B cell (primary cell): Measurements from ENCODE around the gene SLC30A1. TPM values are rescaled to one million over a fixed set of nuclear protein-coding genes. Genes with fewer than 3 reads are reported as not detected.

Experiments
- ATAC-seq: fragments of 200-7000 bp; cut with Tn5 transposase; one replicate; pipeline ENCODE4 v1.10.0; 2021; ENCODE audit warnings: low read depth, mild to moderate bottlenecking, moderate number of reproducible peaks, moderate library complexity
- CTCF ChIA-PET: fragments of 350-600 bp; sonication (Branson Sonifier 250); formaldehyde crosslinking; loops from one replicate; lab custom pipeline; 2021; ENCODE audit warnings: antibody characterized with exemption, inconsistent platforms; lab: Charles Lee
- POLR2A ChIA-PET: fragments of 350-600 bp; sonication (Branson Sonifier 250); formaldehyde crosslinking; loops from one replicate; lab custom pipeline; 2021; ENCODE audit warnings: antibody characterized with exemption; lab: Charles Lee
- DNase-seq: peaks from one replicate; pipeline ENCODE4 v3.0.0; 2013
- H2AFZ ChIP-seq: 2 replicates; pipeline ENCODE4 v1.6.1; 2012; ENCODE audit warnings: mild to moderate bottlenecking, low read depth, low read length; ENCODE audit not compliant: insufficient read depth, poor library complexity, severe bottlenecking
- H3K27ac ChIP-seq, 2 donors: 1 replicate in 1 of 2; 2 replicates in 1 of 2; pipeline ENCODE4 v1.5.1; 2012 to 2013; ENCODE audit warnings: low read length in 2 of 2, mild to moderate bottlenecking in 2 of 2, moderate library complexity in 1 of 2
- H3K27me3 ChIP-seq, 4 experiments: fragments of 200-600 bp in 1 of 4; sonication (generic) in 1 of 4; replicated peaks in 1 of 4; 1 replicate in 2 of 4; 2 replicates in 2 of 4; pipeline versions ENCODE4 v1.6.1 to v1.7.0; 2013 to 2016; ENCODE audit warnings: low read length in 3 of 4, mild to moderate bottlenecking in 2 of 4, mixed read lengths in 1 of 4, moderate library complexity in 1 of 4; ENCODE audit not compliant: insufficient read depth in 4 of 4, control insufficient read depth in 3 of 4; ENCODE audit errors: control extremely low read depth in 1 of 4
- H3K36me3 ChIP-seq, 2 experiments: replicated peaks in 1 of 2; 1 replicate in 1 of 2; 2 replicates in 1 of 2; pipeline versions ENCODE4 v1.6.1 to v1.7.1; 2013; ENCODE audit warnings: low read length in 1 of 2; ENCODE audit not compliant: insufficient read depth in 2 of 2, control insufficient read depth in 1 of 2; ENCODE audit errors: control extremely low read depth in 1 of 2, extremely low read depth in 1 of 2
- H3K4me1 ChIP-seq, 2 donors: fragments of 200-600 bp in 1 of 2; sonication (generic) in 1 of 2; 1 replicate in 1 of 2; 2 replicates in 1 of 2; pipeline versions ENCODE4 v1.5.1 to v1.6.1; 2013 to 2017; ENCODE audit warnings: low read length in 2 of 2; ENCODE audit not compliant: control insufficient read depth in 2 of 2, insufficient read depth in 2 of 2
- H3K4me2 ChIP-seq: replicated peaks from 2 replicates; pipeline ENCODE3; 2012; ENCODE audit warnings: mild to moderate bottlenecking, low read depth, low read length; ENCODE audit not compliant: poor library complexity, severe bottlenecking
- H3K4me3 ChIP-seq, 5 experiments: fragments of 200-600 bp in 1 of 5; sonication (generic) in 1 of 5; 1 replicate in 3 of 5; 2 replicates in 2 of 5; pipeline versions ENCODE4 v1.5.1 to v1.7.0; 2011 to 2016; ENCODE audit warnings: low read length in 4 of 5, mild to moderate bottlenecking in 4 of 5, low read depth in 2 of 5, control low read depth in 1 of 5, moderate library complexity in 1 of 5; ENCODE audit not compliant: insufficient read depth in 1 of 5; ENCODE audit errors: control extremely low read depth in 1 of 5, extremely low read depth in 1 of 5
- H3K79me2 ChIP-seq: fragments of 200-600 bp; sonication (generic); one replicate; pipeline ENCODE4 v1.6.0; 2016; ENCODE audit warnings: low read length; ENCODE audit not compliant: control insufficient read depth, insufficient read depth
- H3K9ac ChIP-seq: fragments of 200-600 bp; sonication (generic); 2 replicates; pipeline ENCODE4 v1.6.1; 2017; ENCODE audit warnings: mild to moderate bottlenecking, low read length, moderate library complexity
- H3K9me3 ChIP-seq, 3 donors: one replicate each; pipeline versions ENCODE4 v1.6.1 to v1.7.1; 2013; ENCODE audit warnings: low read length in 2 of 3; ENCODE audit not compliant: control insufficient read depth in 2 of 3, insufficient read depth in 1 of 3; ENCODE audit errors: control extremely low read depth in 1 of 3
- H4K20me1 ChIP-seq: 2 replicates; pipeline ENCODE4 v1.6.0; 2012; ENCODE audit warnings: mild to moderate bottlenecking, low read length; ENCODE audit not compliant: insufficient read depth, control insufficient read depth, poor library complexity, severe bottlenecking
- H3K27ac Mint-ChIP-seq: one replicate; pipeline ENCODE4 v1.8.0; 2021; ENCODE audit warnings: mixed read lengths
- H3K27me3 Mint-ChIP-seq: one replicate; pipeline ENCODE4 v1.8.0; 2021; ENCODE audit warnings: mixed read lengths
- H3K4me1 Mint-ChIP-seq: one replicate; pipeline ENCODE4 v1.8.0; 2021; ENCODE audit warnings: mixed read lengths
- H3K4me3 Mint-ChIP-seq: one replicate; pipeline ENCODE4 v1.8.0; 2021; ENCODE audit warnings: mixed read lengths
- H3K9me3 Mint-ChIP-seq: one replicate; pipeline ENCODE4 v1.8.0; 2022; ENCODE audit warnings: mixed read lengths; ENCODE audit not compliant: insufficient read depth
- EZH2 ChIP-seq: IDR thresholded peaks from 2 replicates; pipeline ENCODE4 v1.6.1; 2012; ENCODE audit warnings: borderline replicate concordance, low read depth, mild to moderate bottlenecking, moderate library complexity, low read length; ENCODE audit not compliant: insufficient read depth, poor library complexity, severe bottlenecking
- WGBS: methylation state at CpG from one replicate; pipeline ENCODE4 v1.1.5; 2013; ENCODE audit warnings: missing lambda C conversion rate; ENCODE audit not compliant: insufficient coverage; 5-methylcytosine and 5-hydroxymethylcytosine counted together
- intact Hi-C: fragments of 100-400 bp; cut with micrococcal nuclease; formaldehyde crosslinking; loops from one replicate; pipeline ENCODE4 v1.10.0; 2022
- polyA plus RNA-seq: library from polyadenylated mRNA; depleted of rRNA; stranded (reverse); fragments of >200 nt; gene quantifications from 2 replicates; pipeline ENCODE4 v1.2.3, GENCODE V29; 2012
- total RNA-seq, 2 donors: library from RNA; stranded (reverse); fragments of 120-200 nt in 1 of 2; gene quantifications; 1 replicate in 1 of 2; 2 replicates in 1 of 2; pipeline versions ENCODE4 v1.2.3 to v1.2.4, GENCODE V29; 2013 to 2022
- TF ChIP-seq, protein P1 (sequence below): fragments of 200-600 bp; IDR thresholded peaks from one replicate; pipeline ENCODE4 v1.8.0; 2022; ENCODE audit warnings: antibody characterized with exemption, mild to moderate bottlenecking

SLC30A1 gene
- total and polyA plus RNA-seq, 2 donors (not counting 1 experiment from before 2014, with no cell fraction given), result 1.7 to 12.2 TPM

GRCh38 chr1:211531194-211532087 lies 47.5 kb downstream of the SLC30A1 start:
- H3K27me3 ChIP-seq, result no peaks in the 10 kb centered on the region
- no peaks in the 10 kb centered on the region for H3K9me3 Mint-ChIP-seq
- intact Hi-C loops, result no loop called here
- H3K4me3 Mint-ChIP-seq, result no peak overlapping the region
- DNase-seq (no peak), ATAC-seq (no peak)
- TF ChIP-seq, protein P1, sequence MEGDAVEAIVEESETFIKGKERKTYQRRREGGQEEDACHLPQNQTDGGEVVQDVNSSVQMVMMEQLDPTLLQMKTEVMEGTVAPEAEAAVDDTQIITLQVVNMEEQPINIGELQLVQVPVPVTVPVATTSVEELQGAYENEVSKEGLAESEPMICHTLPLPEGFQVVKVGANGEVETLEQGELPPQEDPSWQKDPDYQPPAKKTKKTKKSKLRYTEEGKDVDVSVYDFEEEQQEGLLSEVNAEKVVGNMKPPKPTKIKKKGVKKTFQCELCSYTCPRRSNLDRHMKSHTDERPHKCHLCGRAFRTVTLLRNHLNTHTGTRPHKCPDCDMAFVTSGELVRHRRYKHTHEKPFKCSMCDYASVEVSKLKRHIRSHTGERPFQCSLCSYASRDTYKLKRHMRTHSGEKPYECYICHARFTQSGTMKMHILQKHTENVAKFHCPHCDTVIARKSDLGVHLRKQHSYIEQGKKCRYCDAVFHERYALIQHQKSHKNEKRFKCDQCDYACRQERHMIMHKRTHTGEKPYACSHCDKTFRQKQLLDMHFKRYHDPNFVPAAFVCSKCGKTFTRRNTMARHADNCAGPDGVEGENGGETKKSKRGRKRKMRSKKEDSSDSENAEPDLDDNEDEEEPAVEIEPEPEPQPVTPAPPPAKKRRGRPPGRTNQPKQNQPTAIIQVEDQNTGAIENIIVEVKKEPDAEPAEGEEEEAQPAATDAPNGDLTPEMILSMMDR, result no peak
- no peak for TF ChIP-seq EZH2
- H4K20me1 ChIP-seq, result no peaks in the 10 kb centered on the region
- no peak overlapping the region for H3K4me2 ChIP-seq
- H3K9ac ChIP-seq, result no peak overlapping the region
- no peaks in the 10 kb centered on the region for H3K9me3 ChIP-seq
- H3K4me3 ChIP-seq, result no peak overlapping the region
- peaks cover 13% of the 10 kb centered on the region for H3K4me1 Mint-ChIP-seq
- ChIA-PET POLR2A (no interaction called here), CTCF (interaction anchor here (1.1 kb wide), 1 partner anchor 17 kb away, joined by 3 read pairs; no protein-coding TSS in a partner anchor)
- 89% methylated on average over 12 of the region's 15 CpGs for WGBS
- peaks cover 13 to 17% of the 10 kb centered on the region in 2 donors for H3K4me1 ChIP-seq
- H3K27ac ChIP-seq, result no peak overlapping the region
- no peak overlapping the region for H3K27ac Mint-ChIP-seq
- peaks cover 6% of the 10 kb centered on the region for H3K27me3 Mint-ChIP-seq
- H3K79me2 ChIP-seq, result no peaks in the 10 kb centered on the region
- H3K36me3 ChIP-seq, result no peaks in the 10 kb centered on the region
- H2AFZ ChIP-seq, result no peak overlapping the region

- no peaks in the 10 kb centered on the region for H3K9me3 Mint-ChIP-seq
- TF ChIP-seq EZH2, result no peak
- TF ChIP-seq, protein P1, result no peak
- DNase-seq (no peak), ATAC-seq (no peak)
- 83% methylated on average over 1 of the region's 2 CpGs for WGBS
- Histone ChIP-seq H3K79me2 (no peaks in the 10 kb centered on the region), H3K4me2 (no peak overlapping the region), H2AFZ (no peak overlapping the region), H3K4me3 (no peak overlapping the region), H3K27ac (no peak overlapping the region), H3K9ac (no peak overlapping the region), H4K20me1 (no peaks in the 10 kb centered on the region), H3K9me3 (no peaks in the 10 kb centered on the region), H3K36me3 (no peaks in the 10 kb centered on the region), H3K27me3 (no peaks in the 10 kb centered on the region), H3K4me1 (peaks cover 13 to 20% of the 10 kb centered on the region in 2 donors)
- no peak overlapping the region for H3K4me3 Mint-ChIP-seq
- ChIA-PET CTCF (interaction anchor here (1.1 kb wide), 1 partner anchor 16 kb away, joined by 3 read pairs; no protein-coding TSS in a partner anchor), POLR2A (no interaction called here)
- peaks cover 6% of the 10 kb centered on the region for H3K27me3 Mint-ChIP-seq
- intact Hi-C loops, result no loop called here
- peaks cover 17% of the 10 kb centered on the region for H3K4me1 Mint-ChIP-seq
- H3K27ac Mint-ChIP-seq, result no peak overlapping the region
Observed at GRCh38 chr1:211530102-211530501, 48.9 kb downstream of the SLC30A1 start.
